Thymus (tissue), 11 donors: ENCODE measurements around the gene ZNF776. TPM values are rescaled to one million over a fixed set of nuclear protein-coding genes. Genes with fewer than 3 reads are reported as not detected.
A peak's percentile ranks its signal among the peaks of the same experiment; 100 is the strongest.
"Not testable (repeated sequence)": the region's sequence is repeated elsewhere in the genome, so short reads cannot be mapped to it uniquely, and the experiment has no call there.

ENCODE experiments used
- DNase-seq, 9 donors: peaks; one replicate each; pipeline ENCODE4 v3.0.0-alpha.2; 2013; ENCODE audit warnings: low spot score in 9 of 9, low read depth in 6 of 9, missing footprints in 1 of 9
- H3K27ac ChIP-seq, 2 donors: one replicate each; pipeline ENCODE4 v1.5.1; 2013; ENCODE audit warnings: control low read depth in 1 of 2, low read depth in 1 of 2, low read length in 1 of 2, mild to moderate bottlenecking in 1 of 2, moderate library complexity in 1 of 2
- H3K27me3 ChIP-seq, 2 donors: one replicate each; pipeline ENCODE4 v1.5.1; 2013; ENCODE audit warnings: low read length in 1 of 2; ENCODE audit not compliant: control insufficient read depth in 2 of 2, insufficient read depth in 1 of 2
- H3K36me3 ChIP-seq, 2 donors: one replicate each; pipeline ENCODE4 v1.5.1; 2013; ENCODE audit warnings: low read length in 1 of 2, mild to moderate bottlenecking in 1 of 2, moderate library complexity in 1 of 2; ENCODE audit not compliant: control insufficient read depth in 2 of 2, insufficient read depth in 2 of 2
- H3K4me1 ChIP-seq, 2 donors: one replicate each; pipeline ENCODE4 v1.5.1; 2013; ENCODE audit warnings: low read length in 2 of 2; ENCODE audit not compliant: control insufficient read depth in 2 of 2, insufficient read depth in 2 of 2
- H3K4me3 ChIP-seq, 2 donors: one replicate each; pipeline ENCODE4 v1.5.1; 2013; ENCODE audit warnings: low read length in 2 of 2, control low read depth in 1 of 2, mild to moderate bottlenecking in 1 of 2
- H3K9me3 ChIP-seq, 2 donors: one replicate each; pipeline ENCODE4 v1.5.1; 2013; ENCODE audit warnings: low read length in 1 of 2, mild to moderate bottlenecking in 1 of 2; ENCODE audit not compliant: control insufficient read depth in 2 of 2, insufficient read depth in 1 of 2
- WGBS: extraction: QIAGEN DNeasy Blood & Tissue Kit; methylation state at CpG from one replicate; pipeline ENCODE4 v1.1.7; 2013; 5-methylcytosine and 5-hydroxymethylcytosine counted together
- polyA plus RNA-seq: library from polyadenylated mRNA; stranded (reverse); fragments of 200-250 nt; gene quantifications from one replicate; pipeline ENCODE4 v1.2.3, GENCODE V29; 2013
- total RNA-seq: library from RNA; stranded (reverse); fragments of 120-200 nt; gene quantifications from one replicate; pipeline ENCODE4 v1.2.4, GENCODE V29; 2013
- donor health status: healthy.

ZNF776 gene
- total and polyA plus RNA-seq, 2 donors: 13.8 to 25.1 TPM

- H3K4me3 ChIP-seq: no peak overlapping the region
- H3K27ac ChIP-seq: no peak overlapping the region
- DNase-seq: no peak
- no peaks in the 10 kb centered on the region for H3K4me1 ChIP-seq
- H3K9me3 ChIP-seq: peaks cover 32 to 48% of the 10 kb centered on the region in 2 donors
- 99% methylated on average over 4 of the region's 4 CpGs for WGBS
- peaks cover 40 to 48% of the 10 kb centered on the region in 2 donors for H3K36me3 ChIP-seq
- no peaks in the 10 kb centered on the region for H3K27me3 ChIP-seq
These were observed 26.6 kb upstream of the ZNF776 start for GRCh38 chr19:57719901-57720519.

GRCh38 chr19:57720878-57721277 is 25.7 kb upstream of the ZNF776 start:
- no peak for DNase-seq
- WGBS: 98% methylated on average over 10 of the region's 10 CpGs
- H3K4me3 ChIP-seq: no peak overlapping the region
- H3K4me1 ChIP-seq: no peaks in the 10 kb centered on the region
- H3K27me3 ChIP-seq: no peaks in the 10 kb centered on the region
- peaks cover 40 to 48% of the 10 kb centered on the region in 2 donors for H3K36me3 ChIP-seq
- H3K27ac ChIP-seq: no peak overlapping the region
- peaks cover 32 to 51% of the 10 kb centered on the region in 2 donors for H3K9me3 ChIP-seq

GRCh38 chr19:57738320-57738719 is 8.3 kb upstream of the ZNF776 start:
- not testable (repeated sequence) for H3K27me3 ChIP-seq, H3K27ac ChIP-seq, H3K4me3 ChIP-seq, H3K9me3 ChIP-seq, H3K36me3 ChIP-seq, H3K4me1 ChIP-seq
- 19% methylated on average over 10 of the region's 10 CpGs for WGBS
- peak in 2 of 9 donors; percentile 4 to 24 for DNase-seq

- not testable (repeated sequence) for H3K9me3 ChIP-seq, H3K27me3 ChIP-seq, H3K4me3 ChIP-seq, H3K4me1 ChIP-seq, H3K27ac ChIP-seq, DNase-seq, H3K36me3 ChIP-seq
- 99% methylated on average over 7 of the region's 7 CpGs for WGBS
These were observed 7.8 kb upstream of the ZNF776 start for GRCh38 chr19:57738770-57739169.

- Histone ChIP-seq H3K4me3 (peak overlapping the region; percentile 77 to 81), H3K9me3 (peaks cover 11 to 19% of the 10 kb centered on the region in 2 donors), H3K27me3 (no peaks in the 10 kb centered on the region), H3K27ac (no peak overlapping the region), H3K4me1 (peaks cover 12 to 19% of the 10 kb centered on the region in 2 donors), H3K36me3 (peaks cover 43 to 45% of the 10 kb centered on the region in 2 donors)
- DNase-seq: peak in 2 of 9 donors; percentile 21 to 37
- 60% methylated on average over 6 of the region's 6 CpGs for WGBS
These were observed 825 bp downstream of the ZNF776 start for GRCh38 chr19:57747472-57747807.

GRCh38 chr19:57748029-57748428 is 1.4 kb downstream of the ZNF776 start:
- Histone ChIP-seq H3K27ac (no peak overlapping the region), H3K4me1 (peaks cover 12 to 19% of the 10 kb centered on the region in 2 donors), H3K27me3 (no peaks in the 10 kb centered on the region), H3K4me3 (peak overlapping the region; percentile 77 to 81), H3K9me3 (peaks cover 13 to 21% of the 10 kb centered on the region in 2 donors), H3K36me3 (peaks cover 49 to 51% of the 10 kb centered on the region in 2 donors)
- WGBS: 98% methylated on average over 3 of the region's 3 CpGs
- no peak for DNase-seq

- Histone ChIP-seq H3K27me3 (no peaks in the 10 kb centered on the region), H3K4me1 (no peaks in the 10 kb centered on the region), H3K27ac (no peak overlapping the region), H3K4me3 (no peak overlapping the region), H3K36me3 (peaks cover 85 to 90% of the 10 kb centered on the region in 2 donors), H3K9me3 (peaks cover 10 to 23% of the 10 kb centered on the region in 2 donors)
- WGBS: 98% methylated on average over 10 of the region's 10 CpGs
- no peak for DNase-seq
These were observed 7.6 kb downstream of the ZNF776 start for GRCh38 chr19:57754091-57754673.

GRCh38 chr19:57755031-57755430 is 8.4 kb downstream of the ZNF776 start:
- DNase-seq: no peak
- no peak overlapping the region for H3K27ac ChIP-seq
- no peaks in the 10 kb centered on the region for H3K4me1 ChIP-seq
- peaks cover 11 to 20% of the 10 kb centered on the region in 2 donors for H3K9me3 ChIP-seq
- no peak overlapping the region for H3K4me3 ChIP-seq
- peaks cover 84 to 90% of the 10 kb centered on the region in 2 donors for H3K36me3 ChIP-seq
- WGBS: 86% methylated on average over 4 of the region's 4 CpGs
- no peaks in the 10 kb centered on the region for H3K27me3 ChIP-seq

- no peak overlapping the region for H3K27ac ChIP-seq
- no peak for DNase-seq
- WGBS: over 99% methylated on average over 2 of the region's 2 CpGs
- H3K4me1 ChIP-seq: no peaks in the 10 kb centered on the region
- peaks cover 5 to 7% of the 10 kb centered on the region in 2 donors for H3K9me3 ChIP-seq
- no peaks in the 10 kb centered on the region for H3K27me3 ChIP-seq
- H3K4me3 ChIP-seq: no peak overlapping the region
- H3K36me3 ChIP-seq: peaks cover 66 to 69% of the 10 kb centered on the region in 2 donors
These were observed 11.3 kb downstream of the ZNF776 start for GRCh38 chr19:57757941-57758340.
